HepG2 (cell line): Measurements from ENCODE around the gene DCP2.
A peak's percentile ranks its signal among the peaks of the same experiment; 100 is the strongest.
"Not testable (repeated sequence)": the region's sequence is repeated elsewhere in the genome, so short reads cannot be mapped to it uniquely, and the experiment has no call there.

Experiments
- ATF3 ChIP-seq: sonication (generic); formaldehyde crosslinking; IDR thresholded peaks from 2 replicates; pipeline ENCODE4 v1.4.0; 2020; ENCODE audit warnings: missing genetic modification reagents
- KLF16 ChIP-seq, 2 experiments: sonication (generic) in 1 of 2; formaldehyde crosslinking in 1 of 2; IDR thresholded peaks; 2 replicates each; pipeline versions ENCODE4 v1.6.1 to v1.8.0; 2016 to 2023; ENCODE audit warnings: missing genetic modification reagents in 2 of 2, missing compliant biosample characterization in 1 of 2
- YY1 ChIP-seq: IDR thresholded peaks from 2 replicates; pipeline ENCODE4 v1.6.1; 2011; ENCODE audit warnings: low read length, low read depth, moderate library complexity, mild to moderate bottlenecking; ENCODE audit not compliant: insufficient read depth, insufficient replicate concordance

DNA sequence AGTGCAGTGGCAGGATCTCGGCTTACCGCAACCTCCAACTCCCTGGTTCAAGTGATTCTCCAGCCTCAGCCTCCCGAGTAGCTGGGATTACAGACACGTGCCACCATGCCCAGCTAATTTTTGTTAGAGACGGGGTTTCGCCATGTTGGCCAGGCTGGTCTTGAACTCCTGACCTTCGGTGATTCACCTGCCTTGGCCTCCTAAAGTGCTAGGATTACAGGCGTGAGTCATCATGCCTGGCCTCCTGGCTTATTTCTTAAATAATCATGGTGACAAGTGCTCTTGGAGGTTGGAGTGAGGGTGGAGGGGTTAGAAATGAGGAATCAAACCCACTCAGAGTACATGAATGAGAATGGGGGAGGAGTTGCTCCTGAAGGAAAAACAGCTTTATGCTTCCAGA, 16.7 kb upstream of the DCP2 start:
- not testable (repeated sequence) for TF ChIP-seq YY1; KLF16 (CRISPR knock-in tag; IDR thresholded peaks at IDR 0.05)
- TF ChIP-seq ATF3 (CRISPR knock-in tag), result peak; percentile 77
